ENCODE measurements around the gene CCDC47.
A peak's percentile ranks its signal among the peaks of the same experiment; 100 is the strongest.
"Not testable (repeated sequence)": the region's sequence is repeated elsewhere in the genome, so short reads cannot be mapped to it uniquely, and the experiment has no call there.

CCDC47 gene

GRCh38 chr17:63780928-63781327 is 7.5 kb upstream of the CCDC47 start:
- no peak for DNase-seq

GRCh38 chr17:63780507-63780906 is 7.1 kb upstream of the CCDC47 start:
- DNase-seq: no peak

GRCh38 chr17:63775420-63775819 is 2.0 kb upstream of the CCDC47 start:
- no peak for DNase-seq

GRCh38 chr17:63774969-63775265 is 1.5 kb upstream of the CCDC47 start:
- DNase-seq: no peak

GRCh38 chr17:63774141-63774968 is 958 bp upstream of the CCDC47 start, which contains the start of gene DDX42:
Gene DDX42, plus strand, starts transcription at chr17:63774170. Its CDS starts 12,880 bp downstream, at chr17:63787050.
- DNase-seq: peak in 1 of 2 experiments; percentile 87

- DNase-seq: no peak
These were observed 561 bp downstream of the CCDC47 start for GRCh38 chr17:63772801-63773271.

- DNase-seq: no peak
These were observed 5.0 kb downstream of the CCDC47 start for GRCh38 chr17:63768433-63768832.

GRCh38 chr17:63766754-63767153 is 6.6 kb downstream of the CCDC47 start:
- DNase-seq: no peak

- no peak for DNase-seq
These were observed 8.7 kb downstream of the CCDC47 start for GRCh38 chr17:63764716-63765115.

GRCh38 chr17:63762161-63763078 is 11.0 kb downstream of the CCDC47 start:
- no peak for DNase-seq

- no peak for DNase-seq
These were observed 12.4 kb downstream of the CCDC47 start for GRCh38 chr17:63760771-63761539.

GRCh38 chr17:63758428-63758827 is 15.0 kb downstream of the CCDC47 start:
- no peak for DNase-seq

- DNase-seq: no peak
These were observed 19.4 kb downstream of the CCDC47 start for GRCh38 chr17:63754046-63754445.

- no peak for DNase-seq
These were observed 20.2 kb downstream of the CCDC47 start for GRCh38 chr17:63753215-63753614.

GRCh38 chr17:63752707-63753106 is 20.7 kb downstream of the CCDC47 start:
- no peak for DNase-seq

- no peak for DNase-seq
These were observed 21.6 kb downstream of the CCDC47 start for GRCh38 chr17:63751806-63752205.

- DNase-seq: peak; percentile 98 to 99
These were observed 31.8 kb downstream of the CCDC47 start, which contains the start of gene STRADA for GRCh38 chr17:63741408-63742173. Gene STRADA, minus strand, starts transcription at chr17:63741799. Its CDS starts 13,430 bp downstream, at chr17:63728369.

- DNase-seq: no peak
These were observed 32.3 kb downstream of the CCDC47 start for GRCh38 chr17:63741143-63741407.

GRCh38 chr17:63740464-63741142 is 32.8 kb downstream of the CCDC47 start:
- no peak for DNase-seq

GRCh38 chr17:63735691-63736090 is 37.7 kb downstream of the CCDC47 start:
- no peak for DNase-seq

- no peak for DNase-seq
These were observed 51.0 kb downstream of the CCDC47 start for GRCh38 chr17:63722403-63722802.

- DNase-seq: not testable (repeated sequence)
These were observed 53.2 kb downstream of the CCDC47 start for GRCh38 chr17:63720194-63720593.
